ENCODE data around the gene SORCS1.

The SORCS1 gene

GRCh38 chr10:106992055-106992454 lies 172.5 kb downstream of the SORCS1 start:
- DNase-seq (ENCODE audit: low read depth), result no peak

- no peak for DNase-seq (ENCODE audit: low read depth)
These were observed 173.4 kb downstream of the SORCS1 start for GRCh38 chr10:106991091-106991490.

GRCh38 chr10:106987362-106987761 lies 177.1 kb downstream of the SORCS1 start:
- no peak for DNase-seq (ENCODE audit: low read depth)

GRCh38 chr10:106982268-106982667 lies 182.2 kb downstream of the SORCS1 start:
- DNase-seq (ENCODE audit: low read depth), result no peak

GRCh38 chr10:106981452-106982075 lies 182.9 kb downstream of the SORCS1 start:
- no peak for DNase-seq (ENCODE audit: low read depth)

GRCh38 chr10:106980495-106981451 lies 183.7 kb downstream of the SORCS1 start:
- no peak for DNase-seq (ENCODE audit: low read depth)

GRCh38 chr10:106978756-106979155 lies 185.8 kb downstream of the SORCS1 start:
- no peak for DNase-seq (ENCODE audit: low read depth)

GRCh38 chr10:106973716-106974115 lies 190.8 kb downstream of the SORCS1 start:
- no peak for DNase-seq (ENCODE audit: low read depth)

GRCh38 chr10:106973288-106973687 lies 191.2 kb downstream of the SORCS1 start:
- no peak for DNase-seq (ENCODE audit: low read depth)

GRCh38 chr10:106972381-106972780 lies 192.1 kb downstream of the SORCS1 start:
- no peak for DNase-seq (ENCODE audit: low read depth)

- DNase-seq (ENCODE audit: low read depth), result no peak
These were observed 193.1 kb downstream of the SORCS1 start for GRCh38 chr10:106971411-106971831.

- no peak for DNase-seq (ENCODE audit: low read depth)
These were observed 197.1 kb downstream of the SORCS1 start for GRCh38 chr10:106967452-106967851.

- no peak for DNase-seq (ENCODE audit: low read depth)
These were observed 203.7 kb downstream of the SORCS1 start for GRCh38 chr10:106960812-106961211.

- DNase-seq (ENCODE audit: low read depth), result no peak
These were observed 205.0 kb downstream of the SORCS1 start for GRCh38 chr10:106959521-106959920.

- no peak for DNase-seq (ENCODE audit: low read depth)
These were observed 205.7 kb downstream of the SORCS1 start for GRCh38 chr10:106958589-106959361.

- DNase-seq (ENCODE audit: low read depth), result no peak
These were observed 206.5 kb downstream of the SORCS1 start for GRCh38 chr10:106957823-106958588.

- DNase-seq (ENCODE audit: low read depth), result no peak
These were observed 208.1 kb downstream of the SORCS1 start for GRCh38 chr10:106956216-106956915.

GRCh38 chr10:106955133-106955532 lies 209.4 kb downstream of the SORCS1 start:
- DNase-seq (ENCODE audit: low read depth), result no peak

GRCh38 chr10:106952033-106952432 lies 212.5 kb downstream of the SORCS1 start:
- no peak for DNase-seq (ENCODE audit: low read depth)

- no peak for DNase-seq (ENCODE audit: low read depth)
These were observed 214.6 kb downstream of the SORCS1 start for GRCh38 chr10:106949680-106950478.

Data from stimulated activated CD8-positive, alpha-beta memory T cell treated with anti-CD3 and anti-CD28 coated beads, Interleukin-12 subunit alpha, Interleukin-12 subunit beta, amount 100 ng/mL, for 1 hour (primary cell).